ENCODE measurements around the gene PTTG2. TPM values are rescaled to one million over a fixed set of nuclear protein-coding genes. Genes with fewer than 3 reads are reported as not detected.

Gene PTTG2
- total RNA-seq, 1 donor from 2014 or later = not detected

DNA sequence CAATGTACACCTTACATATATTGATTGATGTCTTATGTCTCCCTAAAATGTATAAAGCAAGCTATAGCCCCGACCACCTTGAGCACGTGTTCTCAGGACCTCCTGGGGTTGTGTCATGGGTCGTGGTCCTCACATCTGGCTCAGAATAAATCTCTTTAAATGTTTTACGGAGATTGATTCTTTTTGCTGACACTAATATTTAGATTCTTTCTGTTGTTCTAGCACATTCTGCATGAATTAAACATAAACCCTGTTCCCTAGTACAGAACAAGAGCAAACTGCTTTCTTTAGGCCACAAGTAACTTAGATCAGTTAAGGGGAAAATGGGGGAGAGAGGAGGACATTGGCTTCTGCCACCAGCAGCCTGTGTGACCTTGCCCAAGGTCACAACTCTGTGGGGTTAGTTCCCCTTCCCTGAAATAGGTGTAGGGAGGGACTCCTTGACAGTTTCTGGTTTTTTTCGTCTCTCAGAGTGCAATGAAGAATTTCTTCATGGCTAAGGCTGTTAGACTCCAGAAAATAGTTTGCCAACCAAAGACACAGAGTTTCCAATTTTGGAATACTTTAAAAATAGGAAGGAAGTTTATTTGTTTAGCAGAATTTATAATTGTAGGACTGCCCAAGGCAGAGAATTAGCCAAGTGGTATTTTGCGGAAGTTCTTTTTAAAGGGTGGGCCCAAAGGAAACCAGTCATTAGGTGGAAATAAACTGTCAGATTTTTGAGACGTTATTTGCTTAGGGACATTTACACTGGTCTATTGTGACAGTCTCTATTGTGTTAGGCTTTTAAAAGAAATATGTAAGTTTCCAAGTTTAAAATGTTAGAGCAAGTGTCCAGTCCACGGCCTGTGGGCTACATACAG, 29.4 kb downstream of the PTTG2 start:
- no peak for DNase-seq

- no peak for DNase-seq
Observed at GRCh38 chr4:37990731-37991245, 30.6 kb downstream of the PTTG2 start.

DNA sequence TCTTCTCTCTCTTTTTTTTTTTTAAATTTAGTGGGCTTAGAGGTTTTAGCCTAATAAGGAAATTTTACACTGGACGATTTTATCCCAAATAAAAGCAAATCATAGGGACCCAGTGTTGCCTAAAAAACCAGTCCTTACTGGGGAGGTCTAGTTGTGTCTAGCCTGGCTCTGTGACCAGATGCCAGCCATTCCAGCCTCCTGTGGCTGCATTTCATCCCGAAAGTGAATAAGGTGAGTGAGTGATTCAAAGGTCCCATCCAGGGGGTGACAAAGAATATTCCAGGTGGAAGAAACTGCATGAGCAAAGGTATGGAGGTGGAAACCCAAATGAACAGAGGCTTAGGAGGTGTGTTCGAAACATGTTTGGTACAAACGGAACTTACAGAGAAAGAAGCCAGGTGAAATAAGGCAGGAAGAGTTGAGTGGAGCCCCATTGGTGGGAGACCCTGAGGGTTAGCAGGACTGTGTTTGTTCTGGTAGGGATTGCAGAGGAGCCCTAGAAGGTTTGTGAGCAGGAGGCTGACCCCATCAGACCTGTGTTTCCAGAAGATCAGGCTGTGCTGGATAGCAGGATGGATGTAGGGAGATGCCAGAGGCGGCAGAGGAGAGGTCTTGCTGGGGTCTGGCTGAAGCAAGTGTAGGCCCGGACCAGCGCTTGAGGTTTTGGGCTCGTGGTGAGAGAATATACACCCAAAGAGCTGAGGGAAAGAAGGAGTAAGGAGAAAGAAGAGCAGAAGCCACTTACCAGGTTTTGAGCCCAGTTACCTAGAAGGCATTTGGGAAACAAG, 31.6 kb downstream of the PTTG2 start:
- no peak for DNase-seq

DNA sequence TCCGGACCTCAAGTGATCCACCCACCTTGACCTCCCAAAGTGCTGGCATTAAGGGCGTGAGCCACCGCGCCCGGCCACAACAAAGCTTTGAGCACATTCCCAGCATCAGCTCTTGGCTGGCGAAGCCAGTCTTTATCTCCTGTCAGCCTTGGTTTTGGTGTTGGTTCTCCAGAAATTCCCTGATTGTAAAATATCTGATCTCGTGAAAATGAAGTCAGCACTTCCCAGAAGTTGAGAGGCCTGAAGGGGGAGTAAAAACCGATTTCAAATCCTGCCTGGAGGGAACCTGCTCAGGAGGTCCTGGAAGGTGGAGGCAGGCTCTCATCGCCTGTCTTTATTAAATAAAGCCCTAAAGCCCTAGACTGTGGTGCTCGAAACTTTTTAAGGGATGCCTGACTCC, 33.6 kb downstream of the PTTG2 start:
- no peak for DNase-seq

DNA sequence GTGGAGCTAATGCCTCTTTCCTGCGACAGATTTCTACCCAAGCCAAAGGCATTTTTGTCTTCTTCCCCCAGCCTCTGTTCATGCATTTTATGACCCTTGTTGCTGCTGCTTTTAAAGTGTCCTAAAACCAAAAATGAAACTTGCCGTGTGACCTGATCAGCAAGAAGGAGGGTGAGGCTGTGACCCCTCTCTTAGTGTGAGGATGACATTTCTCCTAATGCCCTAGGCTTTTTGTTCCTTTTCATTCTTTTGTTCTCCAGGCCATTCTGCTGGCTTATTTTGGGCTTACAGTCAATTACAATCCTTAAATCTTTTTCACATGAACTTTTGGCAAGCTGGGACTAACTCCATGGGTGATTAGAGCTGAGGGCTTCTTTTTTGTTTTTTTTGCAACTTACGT, 34.4 kb downstream of the PTTG2 start:
- no peak for DNase-seq

GRCh38 chr4:37995299-37995821, 35.2 kb downstream of the PTTG2 start:
- no peak for DNase-seq

DNA sequence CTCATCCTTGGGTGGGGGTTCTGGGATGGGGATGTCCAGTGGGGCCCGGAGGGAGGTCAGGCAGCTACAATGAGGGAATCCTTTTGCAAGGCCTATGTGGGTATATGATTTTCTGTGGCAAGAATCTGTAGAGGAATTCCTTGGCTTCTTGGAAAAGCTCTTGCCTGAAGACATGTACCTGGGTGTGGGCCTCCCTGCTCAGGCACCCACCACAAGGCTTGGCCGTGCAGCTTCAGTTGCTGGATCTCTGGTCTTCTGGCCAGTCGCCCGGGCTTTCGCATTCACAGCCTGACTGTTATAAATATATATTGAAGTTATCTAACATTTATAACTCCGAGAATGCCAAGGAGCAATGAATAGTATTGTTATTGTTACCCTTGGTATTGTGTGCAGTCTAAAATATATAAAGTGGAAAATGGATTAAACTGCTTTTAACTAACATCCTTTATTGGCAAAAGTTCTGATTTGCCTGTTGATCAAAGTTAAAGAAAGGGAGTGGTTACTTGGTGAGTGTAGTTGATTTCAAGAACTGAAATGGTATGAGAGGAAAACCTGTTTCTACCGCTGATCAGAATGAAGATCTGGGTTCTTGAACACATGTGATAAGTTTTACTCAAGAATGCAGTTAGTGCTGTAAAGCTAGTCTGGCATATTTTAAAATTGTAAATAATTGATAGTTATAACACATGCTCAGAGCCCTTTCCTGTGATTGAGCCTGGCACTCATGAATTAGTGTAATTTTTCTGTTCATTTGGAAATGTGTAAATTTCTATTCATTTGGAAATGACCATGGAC, 36.0 kb downstream of the PTTG2 start:
- DNase-seq = no peak

DNA sequence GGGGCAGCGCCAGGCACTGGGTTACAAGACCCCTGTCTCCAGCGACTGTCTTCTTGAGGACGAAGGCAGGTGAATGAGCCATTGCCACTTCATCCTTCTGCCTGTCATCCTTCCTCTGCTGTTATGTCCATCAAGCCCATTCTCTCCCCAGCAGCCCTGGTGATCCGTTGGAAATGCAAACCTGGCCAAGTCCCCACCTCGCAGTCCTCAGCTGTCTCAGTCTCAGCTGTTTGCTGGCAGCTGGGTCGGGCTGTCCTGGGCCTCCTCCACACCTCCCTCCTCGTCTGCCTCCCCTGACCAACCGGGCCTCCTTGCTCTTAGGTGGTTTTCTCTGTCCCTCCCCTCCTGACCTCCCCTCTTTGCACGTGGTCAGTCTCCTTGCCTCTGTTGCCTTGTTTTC, 38.0 kb downstream of the PTTG2 start:
- DNase-seq = no peak

GRCh38 chr4:37999000-37999716, 39.0 kb downstream of the PTTG2 start:
- no peak for DNase-seq

- no peak for DNase-seq
Observed at GRCh38 chr4:37999965-38000364, 39.8 kb downstream of the PTTG2 start.

DNA sequence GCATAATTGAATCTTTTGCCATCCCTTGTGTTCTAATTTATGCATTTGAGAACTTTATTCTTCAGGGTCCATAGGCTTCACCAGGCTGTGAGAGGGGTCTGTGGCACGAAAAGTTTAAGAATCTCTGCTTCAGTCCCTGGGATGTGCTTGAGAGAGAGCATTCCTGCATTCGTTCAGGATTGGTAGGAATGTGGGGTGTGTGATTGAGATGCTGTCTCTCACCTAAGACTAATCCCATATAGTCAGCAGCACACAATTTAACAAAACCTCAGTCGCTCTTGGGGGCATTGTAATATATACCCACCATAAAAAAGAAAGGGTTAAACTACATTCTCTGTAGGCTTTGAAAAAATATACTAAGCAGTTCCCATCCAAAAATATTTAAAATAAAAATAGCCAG, 41.7 kb downstream of the PTTG2 start:
- no peak for DNase-seq

DNA sequence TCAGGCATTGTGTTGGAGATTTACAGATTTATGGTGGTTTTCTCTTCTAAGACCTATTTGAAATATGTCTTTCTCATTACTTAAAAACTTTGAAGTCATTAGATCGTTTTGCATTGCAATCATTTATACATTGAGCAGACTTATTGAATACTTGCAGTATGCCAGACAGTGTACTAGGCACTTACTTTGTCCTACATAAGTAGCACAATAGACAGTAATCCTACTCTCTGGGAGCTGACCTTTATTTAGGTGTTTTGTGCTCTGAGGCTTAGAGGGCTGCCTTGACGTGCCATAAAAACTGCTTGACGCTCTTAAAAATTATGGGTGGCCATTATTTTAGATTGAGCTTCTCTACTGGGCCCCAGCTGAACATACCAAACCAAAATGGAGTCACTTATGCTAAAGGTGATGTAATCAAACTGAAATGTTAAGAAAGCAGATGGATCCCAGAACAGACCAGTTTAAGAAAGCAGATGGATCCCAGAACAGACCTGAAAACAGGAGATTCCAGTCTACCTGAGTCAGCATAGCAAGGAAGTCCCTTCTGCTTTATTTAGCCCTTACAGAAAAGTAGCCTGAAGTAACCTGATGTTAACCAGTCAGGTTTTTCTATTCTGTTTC, 42.4 kb downstream of the PTTG2 start:
- no peak for DNase-seq

DNA sequence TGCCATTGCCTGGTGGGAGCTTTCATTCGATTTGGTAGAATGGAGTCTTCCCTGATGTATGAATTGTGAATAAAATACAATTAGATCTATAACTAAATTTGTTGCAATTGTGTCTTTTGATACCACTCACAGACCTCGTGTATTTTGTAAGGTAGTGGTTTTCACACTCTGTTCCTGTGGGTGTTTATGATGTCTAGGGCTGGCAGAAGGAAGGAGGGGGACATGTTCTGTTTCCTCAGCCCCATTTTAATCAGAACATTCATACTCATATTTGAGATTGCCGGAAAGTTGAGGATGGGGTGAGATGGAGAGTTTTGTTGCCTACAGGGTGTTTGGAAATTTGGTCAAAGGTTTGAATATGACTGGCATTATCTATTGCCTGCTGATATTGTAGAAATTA, 42.9 kb downstream of the PTTG2 start:
- no peak for DNase-seq

GRCh38 chr4:38003628-38004027, 43.4 kb downstream of the PTTG2 start:
- no peak for DNase-seq

- DNase-seq = no peak
Observed at GRCh38 chr4:38004062-38004461, 43.9 kb downstream of the PTTG2 start.

DNA sequence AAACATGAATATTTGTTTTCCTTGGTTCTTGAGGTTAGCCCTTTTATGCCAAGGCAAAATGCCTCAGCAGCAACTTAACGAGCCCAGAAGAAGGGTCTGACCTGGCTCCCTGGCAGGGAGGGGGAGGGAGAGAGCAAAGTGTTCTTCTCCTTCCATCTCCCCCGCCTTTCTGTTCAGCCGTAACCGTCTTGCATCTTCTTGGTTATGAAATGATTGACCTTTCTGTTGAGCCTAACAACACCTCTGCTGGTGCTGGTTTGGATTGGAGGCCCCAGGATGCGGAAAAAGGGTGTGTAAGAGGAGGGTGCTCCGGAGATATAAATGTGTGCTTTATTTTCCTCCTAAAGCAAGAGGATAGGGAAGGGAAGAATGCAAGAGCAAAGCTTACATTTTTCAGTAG, 44.7 kb downstream of the PTTG2 start:
- no peak for DNase-seq

- DNase-seq = no peak
Observed at GRCh38 chr4:38005637-38006036, 45.4 kb downstream of the PTTG2 start.

GRCh38 chr4:38007645-38008044, 47.4 kb downstream of the PTTG2 start:
- DNase-seq = no peak

- DNase-seq = no peak
Observed at GRCh38 chr4:38008571-38009021, 48.4 kb downstream of the PTTG2 start.

DNA sequence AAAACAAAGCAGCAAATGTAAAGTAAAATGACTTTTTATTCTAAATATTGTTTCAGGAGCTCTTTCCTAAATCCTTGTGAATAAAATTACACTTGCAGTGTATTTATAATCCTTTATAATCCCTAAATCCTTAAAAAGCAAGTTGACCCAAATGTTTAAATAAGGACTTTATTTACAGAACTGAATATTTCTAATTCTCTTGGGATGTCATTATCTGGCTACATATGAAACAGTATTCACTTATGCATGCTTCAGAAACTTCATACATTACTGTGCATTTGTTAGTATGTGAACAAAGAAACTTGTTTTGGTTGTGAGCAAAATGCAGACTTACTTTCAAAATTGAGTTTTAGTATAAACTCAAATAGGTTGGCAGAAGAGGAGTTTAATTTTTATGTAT, 49.2 kb downstream of the PTTG2 start:
- no peak for DNase-seq

GRCh38 chr4:38009949-38010348, 49.8 kb downstream of the PTTG2 start:
- DNase-seq = no peak
